HCEC 1CT (cell line): ENCODE data around the gene CEP112.
"Not testable (repeated sequence)": the region's sequence is repeated elsewhere in the genome, so short reads cannot be mapped to it uniquely, and the experiment has no call there.

Experiments
- DNase-seq: peaks from one replicate; pipeline ENCODE4 v3.0.0-alpha.2; 2017

The CEP112 gene

DNA sequence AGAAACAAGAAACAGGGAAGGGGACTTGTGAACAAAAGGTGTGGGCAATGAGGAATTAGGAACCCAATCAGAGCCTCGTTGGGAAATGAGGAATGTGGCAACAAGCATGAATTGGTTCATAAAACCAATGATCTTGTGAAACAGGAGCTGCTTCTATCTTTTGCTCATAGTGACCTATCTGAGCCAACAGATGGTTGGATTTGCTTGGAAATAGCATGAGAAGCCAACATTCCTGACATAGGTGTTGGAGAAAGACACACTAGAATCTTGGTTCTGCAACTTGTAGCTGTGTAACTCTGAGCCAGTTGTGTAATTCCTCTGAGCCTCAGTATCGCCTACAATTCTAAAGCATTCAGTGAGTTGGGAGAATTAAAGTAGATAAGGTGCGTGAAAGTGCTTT lies 378.6 kb downstream of the CEP112 start:
- no peak for DNase-seq

DNA sequence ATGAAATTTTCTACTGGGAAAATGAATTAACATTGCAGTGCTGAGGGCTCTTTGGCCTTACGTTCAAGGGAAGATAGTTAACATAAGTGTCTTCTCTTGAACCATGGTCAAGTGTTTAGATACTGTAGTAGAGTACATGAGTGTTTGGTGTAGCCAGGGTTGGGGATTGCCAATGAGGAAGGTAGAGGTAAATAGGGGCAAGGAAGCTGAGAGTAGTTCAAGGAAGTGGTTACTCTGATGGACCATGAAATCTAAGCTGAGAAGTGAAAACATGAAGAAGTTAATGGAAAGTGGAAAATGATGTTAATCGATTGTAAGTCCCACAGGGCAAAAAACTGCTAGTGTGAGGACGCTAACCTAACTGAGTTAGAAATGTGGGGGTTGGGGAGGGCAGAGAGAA lies 380.9 kb downstream of the CEP112 start:
- DNase-seq, result no peak

DNA sequence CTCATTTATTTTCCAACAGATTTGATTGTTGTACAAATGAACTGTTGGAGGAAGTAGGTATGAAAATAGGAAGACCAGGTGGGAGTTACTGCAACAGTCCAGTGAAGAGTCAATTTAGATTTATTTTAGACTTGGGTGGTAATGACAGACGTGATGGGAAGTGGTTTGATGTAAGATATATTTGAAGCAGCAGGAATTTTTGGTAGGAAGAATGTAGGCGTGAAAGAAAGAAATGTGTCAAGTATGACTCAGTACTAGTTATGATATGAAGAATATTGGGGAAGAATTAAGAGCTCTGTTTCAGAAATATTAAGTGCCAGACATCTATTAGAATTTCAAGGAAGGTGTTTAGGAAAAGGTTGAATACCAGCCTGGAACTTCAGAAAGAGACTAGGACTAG lies 382.6 kb downstream of the CEP112 start:
- DNase-seq, result no peak

DNA sequence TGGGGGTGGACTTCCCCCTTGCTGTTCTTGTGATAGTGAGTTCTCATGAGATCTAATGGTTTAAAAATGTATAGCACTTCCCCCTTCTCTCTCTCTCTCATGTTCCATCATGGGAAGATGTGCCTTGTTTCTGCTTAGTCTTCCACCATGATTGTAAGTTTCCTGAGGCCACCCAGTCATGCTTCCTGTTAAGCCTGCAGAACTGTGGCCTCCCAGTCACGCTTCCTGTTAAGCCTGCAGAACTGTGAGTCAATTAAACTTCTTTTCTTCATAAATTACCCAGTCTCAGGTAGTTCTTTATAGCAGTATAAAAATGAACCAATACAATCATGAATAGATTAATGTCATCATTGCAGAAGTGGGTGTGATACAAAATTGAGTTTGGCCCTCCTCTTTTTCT lies 383.4 kb downstream of the CEP112 start:
- not testable (repeated sequence) for DNase-seq

DNA sequence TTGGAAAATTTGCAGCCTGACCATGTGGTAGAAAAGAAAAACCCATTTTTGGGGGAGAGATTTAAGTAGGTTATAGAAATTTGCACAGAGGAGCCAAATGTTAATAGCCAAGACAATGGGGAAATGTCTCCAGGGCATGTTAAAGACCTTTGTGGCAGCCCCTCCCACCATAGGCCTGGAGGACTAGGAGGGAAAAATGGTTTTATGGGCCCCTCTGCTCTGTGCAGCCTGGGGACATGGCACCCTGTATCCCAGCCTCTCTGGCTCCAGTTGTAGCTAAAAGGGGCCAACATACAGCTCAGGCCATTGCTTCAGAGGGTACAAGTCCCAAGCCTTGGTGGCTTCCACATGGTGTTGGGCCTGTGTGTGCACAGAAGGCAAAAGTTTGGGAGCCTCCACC lies 384.6 kb downstream of the CEP112 start:
- DNase-seq, result no peak

DNA sequence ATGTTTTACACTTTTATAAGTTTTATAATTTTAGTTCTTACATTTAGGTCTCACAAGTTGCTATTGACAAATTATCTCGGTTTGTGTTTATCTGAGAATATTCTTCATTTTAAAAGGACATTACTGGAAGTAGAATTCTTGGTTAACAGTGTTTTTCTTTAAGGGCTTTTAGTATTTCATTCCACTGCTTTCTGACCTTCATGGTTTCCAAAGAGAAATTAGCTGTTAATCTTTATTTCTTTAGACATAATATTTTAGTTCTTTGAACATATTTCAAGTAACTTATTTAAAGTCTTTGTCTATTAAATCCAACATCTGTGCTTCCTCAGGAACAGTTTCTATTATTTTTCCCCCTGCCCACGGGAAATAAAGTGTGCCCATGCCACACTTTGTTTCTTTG lies 390.4 kb downstream of the CEP112 start:
- no peak for DNase-seq

DNA sequence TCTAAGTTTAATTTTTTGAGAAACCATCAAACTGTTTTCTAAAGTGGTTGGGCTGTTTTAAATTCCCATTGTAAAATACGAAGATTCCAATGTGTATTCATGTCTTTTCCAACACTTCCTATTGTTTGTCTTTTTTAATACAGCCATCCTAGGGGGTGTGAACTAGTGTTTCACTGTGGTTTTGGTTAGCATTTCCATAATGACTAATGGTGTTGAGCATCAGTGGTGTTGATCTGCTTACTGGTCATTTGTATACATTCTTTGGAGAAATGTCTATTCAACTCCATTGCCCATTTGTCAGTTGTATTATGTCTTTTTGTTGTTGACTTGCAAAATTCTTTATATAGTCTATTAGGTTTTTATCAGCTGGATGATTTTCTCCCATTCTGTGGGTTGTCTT lies 391.3 kb downstream of the CEP112 start:
- peak; percentile 24 for DNase-seq

DNA sequence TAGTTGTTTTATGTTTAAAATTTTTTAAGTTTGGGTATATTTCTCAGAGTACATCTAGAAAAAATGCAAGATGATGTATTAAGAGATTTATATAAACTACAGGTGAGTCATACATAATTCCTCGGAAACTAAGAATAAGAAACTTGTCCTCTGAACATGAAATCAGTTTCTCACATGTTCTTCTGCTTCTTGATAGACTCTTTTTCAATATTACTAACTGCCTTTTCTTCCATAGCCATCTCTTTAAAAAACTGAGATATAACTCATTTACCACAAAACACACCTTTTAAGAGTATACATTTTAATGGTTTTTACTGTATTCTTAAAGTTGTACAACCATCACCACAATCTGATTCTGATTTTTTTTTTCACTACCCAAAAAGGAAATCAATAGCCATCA lies 392.1 kb downstream of the CEP112 start:
- DNase-seq, result no peak

DNA sequence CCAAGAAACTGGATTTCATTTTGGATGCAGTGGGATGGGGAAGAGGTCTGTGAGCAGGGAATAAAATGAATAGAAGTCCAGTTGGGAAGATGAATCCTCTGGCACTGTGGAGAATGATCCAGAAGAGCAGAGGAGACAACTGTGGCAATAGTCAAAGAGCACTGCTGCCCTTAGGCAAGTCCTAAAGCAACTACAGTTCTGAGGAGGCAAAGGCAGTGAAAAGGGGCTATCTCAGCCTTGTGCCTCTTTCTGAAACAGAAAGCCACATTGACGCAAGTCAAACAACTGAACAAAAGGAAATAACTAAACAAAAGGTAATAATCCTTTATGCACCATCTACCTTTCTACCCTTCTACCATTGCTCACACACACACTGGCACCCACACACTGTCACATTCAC lies 392.5 kb downstream of the CEP112 start:
- no peak for DNase-seq

DNA sequence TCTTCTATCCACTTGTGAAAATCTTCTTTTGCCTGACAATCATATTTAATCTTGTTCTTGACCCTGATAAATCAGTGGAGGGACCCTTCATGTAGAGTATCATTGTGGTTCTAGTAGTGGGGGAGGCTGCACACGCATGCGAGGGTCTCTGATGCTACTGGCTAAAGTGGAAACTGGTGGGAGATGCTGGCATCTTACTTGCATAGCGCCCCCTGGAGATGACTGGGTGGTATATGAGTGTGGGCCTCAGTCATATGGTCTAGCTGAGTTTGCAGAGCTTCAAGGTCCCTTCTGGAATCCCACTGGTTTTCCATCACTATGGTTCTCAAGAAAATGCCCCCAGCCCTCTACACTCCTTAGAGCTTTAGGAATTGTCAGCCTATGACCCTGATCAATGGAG lies 394.1 kb downstream of the CEP112 start:
- peak; percentile 17 for DNase-seq

DNA sequence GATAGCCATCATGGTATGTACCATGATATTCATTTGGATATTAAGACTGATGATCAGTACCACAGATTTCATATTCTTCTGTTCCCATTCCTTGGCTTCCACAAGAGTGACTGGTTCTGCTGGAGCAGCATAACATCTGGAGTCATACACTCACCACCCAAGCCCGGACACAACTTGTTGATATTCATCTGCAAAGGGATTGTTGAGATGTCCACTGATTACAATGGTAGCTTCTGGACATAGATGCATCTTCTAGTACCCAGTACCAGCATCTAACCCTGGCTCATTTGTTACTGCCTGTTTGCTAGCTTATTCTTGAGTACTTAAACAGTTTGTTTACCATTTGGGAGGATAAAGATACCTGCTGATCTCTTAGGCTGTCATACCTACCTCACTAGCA lies 394.8 kb downstream of the CEP112 start:
- no peak for DNase-seq

DNA sequence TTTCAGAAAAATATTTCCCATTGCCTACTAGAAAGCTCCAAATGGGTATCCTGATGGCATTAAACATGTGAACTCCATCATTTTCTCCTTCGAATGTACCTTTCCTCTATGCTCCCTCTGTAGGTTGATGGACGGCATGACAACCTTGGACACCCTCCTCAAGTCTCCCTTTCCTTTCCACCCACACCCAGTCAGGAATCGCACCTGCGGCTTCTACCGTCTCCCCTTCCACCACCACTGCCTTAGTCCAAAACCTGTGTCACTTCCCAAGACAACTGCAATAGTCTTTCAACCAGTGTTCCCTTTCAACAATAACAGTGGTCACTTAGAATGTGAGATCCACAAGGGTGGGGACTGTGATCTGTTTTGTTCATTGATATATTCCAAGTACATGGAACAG lies 397.4 kb downstream of the CEP112 start:
- DNase-seq, result peak; percentile 28

DNA sequence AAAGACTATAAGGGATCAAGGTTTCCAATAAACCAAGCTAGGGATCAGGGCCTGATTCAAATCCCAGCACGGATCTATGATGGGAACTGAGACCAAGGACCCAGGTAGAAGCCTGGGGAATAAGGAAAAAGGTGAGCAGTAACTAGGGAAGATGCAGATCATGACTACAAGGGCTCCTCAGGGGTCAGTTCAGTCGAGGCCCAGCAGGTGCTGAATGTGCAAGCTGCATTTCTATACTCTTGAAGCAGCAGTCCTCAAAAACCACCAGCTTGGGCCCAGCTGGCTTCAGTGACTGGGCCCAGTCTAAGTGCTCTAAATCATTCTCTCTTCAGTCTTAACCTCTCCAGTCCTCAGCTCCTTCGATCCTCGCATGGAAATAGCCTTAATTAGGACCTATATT lies 401.7 kb downstream of the CEP112 start:
- no peak for DNase-seq

DNA sequence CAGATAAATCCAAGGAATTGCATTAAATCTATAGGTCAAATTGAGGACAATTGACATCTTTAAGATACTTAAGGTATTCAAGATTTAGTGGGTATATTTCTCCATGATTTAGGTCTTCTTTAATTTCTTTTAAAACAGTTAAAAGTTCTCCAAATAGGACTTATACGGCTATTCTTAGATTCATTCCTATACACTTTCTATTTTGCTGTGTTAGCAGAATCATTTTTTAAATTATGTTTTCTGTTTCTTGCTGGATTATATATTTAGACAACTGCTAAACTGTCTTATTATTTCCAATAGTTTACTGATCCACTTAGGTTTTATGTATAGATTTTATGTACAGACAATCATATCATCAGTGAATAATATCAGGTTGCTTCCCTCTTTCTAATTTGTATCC lies 404.4 kb downstream of the CEP112 start:
- no peak for DNase-seq

DNA sequence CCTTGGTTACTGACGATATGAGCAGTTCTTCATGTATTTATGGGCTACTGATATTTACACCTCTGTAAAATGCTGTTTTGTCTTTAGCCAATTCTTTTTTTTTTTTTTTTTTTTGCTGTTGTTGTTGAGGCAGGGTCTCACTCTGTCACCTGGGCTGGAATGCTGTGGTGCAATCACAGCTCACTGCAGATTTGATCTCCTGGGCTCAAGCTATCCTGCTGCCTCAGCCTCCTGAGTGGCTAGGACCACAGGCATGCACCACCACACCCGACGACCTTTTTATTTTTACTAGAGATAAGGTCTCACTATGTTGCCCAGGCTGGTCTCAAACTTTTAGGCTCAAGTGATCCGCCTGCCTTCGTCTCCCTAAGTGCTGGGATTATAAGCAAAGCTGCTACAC lies 405.5 kb downstream of the CEP112 start:
- no peak for DNase-seq

DNA sequence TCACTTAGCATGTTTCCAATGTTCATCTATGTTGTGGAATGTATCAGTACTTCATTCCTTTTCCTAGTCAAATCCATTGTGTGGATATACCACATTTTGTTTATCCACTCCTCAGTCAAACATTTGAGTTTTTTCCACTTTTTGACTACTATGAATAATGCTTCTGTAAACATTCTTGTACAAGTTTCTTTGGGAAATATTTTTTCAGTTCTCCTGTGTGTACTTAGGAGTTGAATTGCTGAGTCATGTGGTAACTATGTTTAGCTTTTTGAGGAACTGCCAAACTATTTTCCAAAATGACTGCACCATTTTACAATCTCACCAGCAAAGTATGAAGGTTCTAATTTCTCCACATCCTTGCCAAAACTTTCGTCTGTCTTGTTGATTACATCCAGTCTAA lies 406.8 kb downstream of the CEP112 start:
- DNase-seq, result peak; percentile 97

DNA sequence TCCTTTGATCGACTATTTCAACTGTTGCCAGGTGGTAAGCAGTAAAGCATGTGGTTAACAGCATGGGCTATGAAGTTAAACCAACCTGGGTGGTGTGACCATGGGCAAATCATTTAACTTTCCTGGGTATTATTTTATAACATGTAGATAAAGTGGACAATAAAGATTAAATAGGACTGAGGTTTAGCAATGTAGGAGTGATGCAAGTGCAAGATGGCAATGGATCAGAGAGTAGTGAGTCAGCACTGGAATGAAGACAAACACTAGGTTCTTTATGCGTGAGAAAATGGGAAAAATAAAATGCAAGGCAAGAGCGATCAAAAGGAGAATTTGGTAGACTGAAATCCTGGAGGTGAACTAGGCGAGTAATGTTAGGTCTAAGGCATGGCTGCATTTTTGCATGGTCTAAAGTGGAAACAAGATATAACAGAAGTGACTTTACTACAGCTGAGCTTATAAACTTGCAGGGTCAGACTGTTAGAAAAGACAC lies 408.0 kb downstream of the CEP112 start:
- peak; percentile 87 for DNase-seq

DNA sequence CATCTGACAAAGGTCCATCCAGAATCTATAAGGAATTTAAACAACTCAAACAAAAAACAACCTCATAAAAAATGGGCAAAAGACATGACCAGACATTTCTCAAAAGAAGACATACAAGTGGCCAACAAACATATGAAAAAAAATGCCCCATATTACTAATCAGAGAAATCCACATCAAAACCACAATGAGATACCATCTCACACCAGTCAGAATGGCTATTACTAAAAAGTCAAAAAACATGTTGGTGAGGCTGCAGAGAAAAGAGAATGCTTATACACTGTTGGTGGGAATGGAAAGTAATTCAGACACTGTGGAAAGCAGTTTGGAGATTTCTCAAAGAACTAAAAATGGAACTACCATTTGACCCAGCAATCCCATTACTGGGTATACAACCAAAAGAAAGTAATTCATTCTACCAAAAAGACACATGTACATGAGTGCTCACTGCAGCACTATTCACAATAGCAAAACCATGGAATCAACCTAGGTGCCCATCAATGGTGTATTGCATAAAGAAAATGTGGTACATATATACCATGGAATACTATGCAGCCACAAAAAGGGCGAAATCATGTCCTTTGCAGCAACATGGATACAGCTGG lies 409.7 kb downstream of the CEP112 start:
- DNase-seq, result not testable (repeated sequence)

DNA sequence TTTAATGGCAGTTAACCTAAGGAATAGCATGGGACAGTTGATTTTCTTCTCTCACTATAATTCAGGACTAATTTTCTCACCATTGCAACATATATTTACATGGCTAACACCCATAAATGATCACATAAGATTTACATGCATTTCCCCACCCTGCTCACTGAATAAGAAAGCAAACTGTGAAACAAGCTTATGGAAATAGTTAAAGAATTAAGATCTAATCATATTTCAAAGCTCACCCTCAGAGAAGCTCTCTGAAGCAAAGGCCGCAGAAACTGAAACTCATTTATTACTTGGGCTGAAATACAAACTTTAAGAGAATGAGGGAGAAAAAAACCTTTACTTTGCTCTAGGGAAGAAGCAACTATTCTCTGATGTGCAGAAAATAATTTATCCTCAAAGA lies 411.8 kb downstream of the CEP112 start:
- DNase-seq, result no peak

DNA sequence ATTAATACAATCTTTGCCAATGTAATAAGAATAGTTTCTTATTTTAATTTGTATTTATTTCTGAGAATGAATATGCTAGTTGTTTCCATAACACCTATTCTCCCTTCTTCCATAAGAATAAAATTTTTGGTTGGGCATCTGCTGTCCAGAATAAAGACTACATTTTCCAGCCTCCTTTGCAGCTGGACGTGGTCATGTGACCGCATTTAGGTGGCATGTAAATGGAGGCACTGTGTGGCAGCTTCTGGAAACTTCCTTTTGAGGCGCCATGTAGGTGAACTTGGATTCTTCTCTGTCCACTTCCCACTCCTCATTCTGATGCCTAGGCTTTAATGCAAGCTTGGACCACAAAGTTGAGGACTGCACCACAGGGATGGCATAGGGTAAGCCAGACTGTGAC lies 415.0 kb downstream of the CEP112 start:
- no peak for DNase-seq

DNA sequence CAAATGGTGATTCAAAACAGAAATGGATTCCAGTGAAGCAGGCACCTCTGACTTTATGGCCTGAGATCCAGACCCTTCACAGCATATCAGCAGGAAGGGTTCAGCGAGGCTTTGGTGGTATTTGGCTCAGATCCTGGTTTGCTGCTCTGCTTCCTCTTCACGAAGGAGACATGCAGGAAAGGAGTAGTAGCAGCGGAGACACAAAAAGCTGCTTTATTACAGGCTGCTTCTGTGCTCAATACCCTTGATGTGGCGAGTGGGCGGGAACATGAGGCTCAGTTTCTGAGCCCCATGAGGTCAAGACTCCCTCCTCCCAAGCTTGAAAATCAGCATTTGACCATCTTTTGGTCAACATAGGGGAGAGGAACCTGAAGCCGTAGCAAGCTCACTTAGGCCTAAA lies 417.1 kb downstream of the CEP112 start:
- DNase-seq, result no peak

DNA sequence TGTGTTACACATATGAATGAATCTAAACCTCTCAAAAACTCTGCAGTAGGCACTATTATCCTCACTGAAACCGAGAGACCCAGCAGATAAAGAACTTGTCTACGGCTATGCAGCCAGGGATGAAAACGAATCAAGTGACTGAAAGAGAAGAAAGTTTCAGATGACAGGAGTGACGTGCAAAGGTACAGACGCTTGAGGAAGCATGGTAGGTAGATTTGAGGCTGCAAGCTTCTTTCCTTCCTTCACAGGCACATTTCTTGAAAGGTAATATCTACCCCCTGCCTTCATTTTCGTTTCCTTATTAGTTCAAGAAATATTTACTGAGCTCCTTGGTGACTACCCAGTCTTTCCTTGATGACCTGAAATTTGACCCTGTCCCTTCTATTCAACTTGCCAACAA lies 418.9 kb downstream of the CEP112 start:
- DNase-seq, result no peak

DNA sequence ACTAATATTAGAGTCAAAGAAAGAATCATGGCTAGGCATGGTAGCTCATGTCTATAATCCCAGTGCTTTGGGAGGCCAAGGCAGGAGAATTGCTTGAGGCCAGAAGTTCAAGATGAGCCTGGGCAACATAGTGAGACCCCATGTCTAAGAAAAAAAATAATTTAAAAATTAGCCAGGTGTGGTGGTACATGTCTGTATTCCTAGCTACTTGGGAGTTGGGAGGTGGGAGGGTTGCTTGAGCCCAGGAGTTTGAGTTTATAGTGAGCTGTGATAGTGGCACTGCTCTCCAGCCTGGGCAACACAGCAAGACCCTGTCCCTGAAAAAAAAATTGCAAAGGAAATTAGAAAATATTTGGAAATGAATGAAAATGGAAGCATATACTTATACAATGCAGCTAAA lies 420.2 kb downstream of the CEP112 start:
- DNase-seq, result no peak

DNA sequence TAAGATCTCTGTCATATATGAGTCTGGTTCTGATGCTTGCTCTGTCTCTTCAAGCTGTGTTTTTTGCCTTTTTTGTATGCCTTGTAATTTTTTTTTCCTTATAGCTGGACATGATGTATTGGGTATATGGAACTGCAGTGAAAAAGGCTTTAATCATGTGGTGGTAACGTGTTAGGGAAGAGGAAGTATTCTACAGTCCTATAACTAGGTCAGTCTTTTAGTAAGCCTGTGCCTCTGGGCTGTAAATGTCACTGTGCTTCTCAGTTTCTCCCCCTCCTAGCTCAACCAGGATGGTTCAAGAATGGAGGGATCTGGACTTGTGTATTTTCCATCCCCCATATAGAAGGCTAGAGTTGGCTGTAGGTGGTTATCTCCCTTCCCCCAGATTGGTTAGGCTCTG lies 428.1 kb downstream of the CEP112 start:
- DNase-seq, result no peak

DNA sequence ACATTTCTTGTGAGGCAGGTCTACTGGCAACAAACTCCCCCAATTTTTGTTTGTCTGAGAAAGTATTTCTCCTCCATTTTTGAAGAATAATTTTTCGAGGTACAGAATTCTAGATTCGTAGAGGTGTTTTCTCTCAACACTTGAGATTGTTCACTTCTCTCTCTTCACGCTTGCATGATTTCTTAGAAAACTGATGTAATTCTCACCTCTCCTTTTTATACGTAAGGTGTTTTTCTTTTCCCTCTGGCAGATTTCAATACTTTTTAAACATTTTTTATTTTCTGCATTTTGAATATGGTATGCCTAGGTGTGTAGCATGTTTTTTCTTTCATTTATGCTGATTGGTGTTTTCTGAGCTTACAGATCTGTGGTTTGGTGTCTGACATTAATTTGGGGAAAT lies 429.0 kb downstream of the CEP112 start:
- DNase-seq, result no peak

DNA sequence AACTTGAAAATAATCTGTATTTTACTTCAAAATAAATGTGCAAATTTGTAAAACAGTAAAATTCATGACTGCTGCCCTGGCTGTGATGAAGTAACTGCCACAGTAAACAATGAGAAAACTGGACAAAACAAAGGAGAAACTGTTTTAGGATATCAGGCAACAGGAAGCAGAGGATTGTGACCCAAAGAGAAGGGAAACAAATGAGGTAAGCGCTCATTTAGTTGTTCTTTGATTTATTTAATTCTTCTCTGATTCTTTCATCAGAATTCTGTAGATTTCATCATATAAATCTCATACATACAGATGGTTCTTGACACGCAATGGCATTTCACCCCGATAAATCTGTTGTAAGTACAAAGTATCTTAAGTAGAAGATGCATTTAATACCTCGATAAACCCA lies 432.4 kb downstream of the CEP112 start:
- no peak for DNase-seq
